ENCODE measurements around the gene SKOR1. TPM values are rescaled to one million over a fixed set of nuclear protein-coding genes. Genes with fewer than 3 reads are reported as not detected.

The SKOR1 gene
- total RNA-seq, 1 donor = 0.36 TPM

DNA sequence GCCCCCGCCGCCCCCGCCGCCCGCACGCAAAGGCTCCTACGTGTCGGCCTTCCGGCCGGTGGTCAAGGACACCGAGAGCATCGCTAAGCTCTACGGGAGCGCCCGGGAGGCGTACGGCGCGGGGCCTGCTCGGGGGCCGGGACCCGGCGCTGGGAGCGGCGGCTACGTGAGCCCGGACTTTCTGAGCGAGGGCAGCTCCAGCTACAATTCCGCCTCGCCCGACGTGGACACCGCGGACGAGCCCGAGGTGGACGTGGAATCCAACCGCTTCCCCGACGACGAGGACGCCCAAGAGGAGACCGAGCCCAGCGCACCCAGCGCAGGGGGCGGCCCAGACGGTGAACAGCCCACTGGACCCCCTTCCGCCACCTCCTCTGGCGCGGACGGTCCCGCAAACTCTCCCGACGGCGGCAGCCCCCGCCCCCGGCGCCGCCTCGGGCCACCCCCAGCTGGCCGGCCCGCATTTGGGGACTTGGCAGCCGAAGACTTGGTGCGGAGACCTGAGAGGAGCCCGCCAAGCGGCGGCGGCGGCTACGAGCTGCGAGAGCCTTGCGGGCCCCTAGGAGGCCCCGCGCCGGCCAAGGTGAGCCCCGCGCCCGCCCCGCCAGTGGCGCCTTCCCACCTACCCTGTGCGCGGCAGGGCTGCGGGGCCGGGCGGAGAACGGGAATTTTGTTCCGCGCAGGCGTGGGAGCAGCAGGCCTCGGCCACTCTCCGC lies 2.4 kb downstream of the SKOR1 start:
- Histone ChIP-seq H3K4me2 (ENCODE audit: insufficient read depth, low read length) (no peak overlapping the region), H3K27ac (ENCODE audit: low read depth, low read length) (no peak overlapping the region), H3K4me3 (ENCODE audit: insufficient read depth, low read length) (no peak overlapping the region), H3K9me3 (ENCODE audit: low read depth, low read length) (no peaks in the 10 kb centered on the region), H4K20me1 (ENCODE audit: insufficient read depth, low read length) (peaks cover 11% of the 10 kb centered on the region), H3K27me3 (ENCODE audit: insufficient read depth, low read length) (peaks cover 93% of the 10 kb centered on the region), H2AFZ (ENCODE audit: low read length) (no peak overlapping the region), H3K4me1 (ENCODE audit: insufficient read depth, low read length) (peaks cover 5% of the 10 kb centered on the region), H3K36me3 (ENCODE audit: insufficient read depth, low read length) (no peaks in the 10 kb centered on the region), H3K79me2 (ENCODE audit: insufficient read depth, low read length) (no peaks in the 10 kb centered on the region)
- TF ChIP-seq, protein P1, sequence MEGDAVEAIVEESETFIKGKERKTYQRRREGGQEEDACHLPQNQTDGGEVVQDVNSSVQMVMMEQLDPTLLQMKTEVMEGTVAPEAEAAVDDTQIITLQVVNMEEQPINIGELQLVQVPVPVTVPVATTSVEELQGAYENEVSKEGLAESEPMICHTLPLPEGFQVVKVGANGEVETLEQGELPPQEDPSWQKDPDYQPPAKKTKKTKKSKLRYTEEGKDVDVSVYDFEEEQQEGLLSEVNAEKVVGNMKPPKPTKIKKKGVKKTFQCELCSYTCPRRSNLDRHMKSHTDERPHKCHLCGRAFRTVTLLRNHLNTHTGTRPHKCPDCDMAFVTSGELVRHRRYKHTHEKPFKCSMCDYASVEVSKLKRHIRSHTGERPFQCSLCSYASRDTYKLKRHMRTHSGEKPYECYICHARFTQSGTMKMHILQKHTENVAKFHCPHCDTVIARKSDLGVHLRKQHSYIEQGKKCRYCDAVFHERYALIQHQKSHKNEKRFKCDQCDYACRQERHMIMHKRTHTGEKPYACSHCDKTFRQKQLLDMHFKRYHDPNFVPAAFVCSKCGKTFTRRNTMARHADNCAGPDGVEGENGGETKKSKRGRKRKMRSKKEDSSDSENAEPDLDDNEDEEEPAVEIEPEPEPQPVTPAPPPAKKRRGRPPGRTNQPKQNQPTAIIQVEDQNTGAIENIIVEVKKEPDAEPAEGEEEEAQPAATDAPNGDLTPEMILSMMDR (IDR thresholded peaks at IDR 0.05; ENCODE audit: extremely low read depth, low read depth, low read length) = no peak
- DNase-seq (ENCODE audit: insufficient read length, low spot score, missing footprints) = peak; percentile 77

DNA sequence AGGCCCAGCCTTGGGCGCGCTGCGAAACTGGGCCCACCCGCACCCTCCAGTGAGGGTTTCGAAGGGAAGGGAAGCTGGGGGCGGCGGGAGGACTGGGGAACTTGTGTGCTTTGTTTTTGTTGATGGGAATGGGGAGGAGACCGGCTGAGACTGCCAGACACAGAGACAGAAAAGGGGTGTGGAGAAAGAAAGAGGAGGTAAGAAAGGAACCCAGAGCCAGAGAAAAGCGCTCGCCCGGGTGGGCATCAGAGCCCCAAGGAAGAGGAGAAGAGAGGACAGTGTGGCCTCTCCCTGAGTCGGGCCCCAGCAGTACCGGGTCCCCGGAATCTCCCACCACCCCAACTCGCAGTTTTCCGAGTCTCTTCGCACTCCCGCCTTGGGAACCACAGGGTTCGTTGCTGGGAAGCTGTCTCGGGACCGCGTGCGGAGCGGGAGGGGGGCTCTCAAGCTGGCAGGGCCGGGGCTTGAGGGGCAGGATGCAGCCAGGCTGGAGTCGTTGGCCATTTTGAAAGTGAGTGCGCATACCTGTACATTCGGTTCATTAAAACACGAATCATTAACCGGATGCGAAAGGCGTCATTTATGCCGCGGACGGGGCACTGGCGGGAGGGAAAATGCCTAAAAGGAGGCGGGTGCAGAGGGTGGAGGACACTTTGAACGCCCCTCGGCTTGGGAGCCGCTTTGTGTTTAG lies 3.1 kb downstream of the SKOR1 start:
- peak; percentile 90 for DNase-seq (ENCODE audit: insufficient read length, low spot score, missing footprints)
- no peak overlapping the region for H3K4me2 ChIP-seq (ENCODE audit: insufficient read depth, low read length)
- no peaks in the 10 kb centered on the region for H3K36me3 ChIP-seq (ENCODE audit: insufficient read depth, low read length)
- H2AFZ ChIP-seq (ENCODE audit: low read length) = no peak overlapping the region
- H3K27ac ChIP-seq (ENCODE audit: low read depth, low read length) = no peak overlapping the region
- peaks cover 11% of the 10 kb centered on the region for H4K20me1 ChIP-seq (ENCODE audit: insufficient read depth, low read length)
- H3K27me3 ChIP-seq (ENCODE audit: insufficient read depth, low read length) = peaks cover 94% of the 10 kb centered on the region
- H3K9me3 ChIP-seq (ENCODE audit: low read depth, low read length) = no peaks in the 10 kb centered on the region
- H3K4me1 ChIP-seq (ENCODE audit: insufficient read depth, low read length) = peaks cover 5% of the 10 kb centered on the region
- no peak overlapping the region for H3K4me3 ChIP-seq (ENCODE audit: insufficient read depth, low read length)
- H3K79me2 ChIP-seq (ENCODE audit: insufficient read depth, low read length) = no peaks in the 10 kb centered on the region
- TF ChIP-seq, protein P1 (IDR thresholded peaks at IDR 0.05; ENCODE audit: extremely low read depth, low read depth, low read length) = no peak

DNA sequence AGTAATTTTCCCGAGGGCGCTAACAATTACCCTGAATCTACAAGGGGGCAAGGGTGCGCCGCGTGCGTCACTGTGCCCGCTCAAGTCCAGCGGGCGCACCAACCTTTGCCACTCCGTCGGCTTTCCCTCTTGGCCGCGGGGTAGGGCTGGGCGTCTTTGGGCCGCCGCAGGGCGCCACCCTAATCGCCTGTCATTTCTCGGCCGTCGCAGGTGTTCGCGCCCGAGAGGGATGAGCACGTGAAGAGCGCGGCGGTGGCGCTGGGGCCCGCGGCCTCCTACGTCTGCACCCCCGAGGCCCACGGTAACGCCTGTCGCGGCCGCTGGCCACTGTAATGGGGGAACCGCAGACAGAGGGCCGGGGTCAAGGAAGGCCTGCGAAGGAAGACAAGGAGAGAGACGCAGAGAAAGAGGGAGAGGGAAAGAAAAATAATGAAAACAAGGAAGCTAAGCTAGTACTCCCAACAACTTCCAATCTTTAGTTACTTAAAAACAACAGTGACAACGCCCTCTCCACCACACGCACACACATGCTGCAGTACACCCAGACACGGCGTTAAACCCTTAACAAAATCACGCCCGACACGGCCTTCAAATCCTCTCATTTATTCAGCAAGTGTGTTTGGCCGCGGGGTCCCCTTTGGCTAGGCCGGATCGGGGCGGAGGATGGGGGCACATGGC lies 3.8 kb downstream of the SKOR1 start:
- peaks cover 5% of the 10 kb centered on the region for H3K4me1 ChIP-seq (ENCODE audit: insufficient read depth, low read length)
- H3K9me3 ChIP-seq (ENCODE audit: low read depth, low read length) = no peaks in the 10 kb centered on the region
- TF ChIP-seq, protein P1 (IDR thresholded peaks at IDR 0.05; ENCODE audit: extremely low read depth, low read depth, low read length) = no peak
- peak; percentile 73 for DNase-seq (ENCODE audit: insufficient read length, low spot score, missing footprints)
- no peaks in the 10 kb centered on the region for H3K36me3 ChIP-seq (ENCODE audit: insufficient read depth, low read length)
- peaks cover 11% of the 10 kb centered on the region for H4K20me1 ChIP-seq (ENCODE audit: insufficient read depth, low read length)
- no peak overlapping the region for H3K4me3 ChIP-seq (ENCODE audit: insufficient read depth, low read length)
- H3K27me3 ChIP-seq (ENCODE audit: insufficient read depth, low read length) = peaks cover 94% of the 10 kb centered on the region
- no peak overlapping the region for H3K4me2 ChIP-seq (ENCODE audit: insufficient read depth, low read length)
- no peak overlapping the region for H2AFZ ChIP-seq (ENCODE audit: low read length)
- H3K27ac ChIP-seq (ENCODE audit: low read depth, low read length) = no peak overlapping the region
- no peaks in the 10 kb centered on the region for H3K79me2 ChIP-seq (ENCODE audit: insufficient read depth, low read length)
